ENCODE results near the gene CACNA2D4. TPM values are rescaled to one million over a fixed set of nuclear protein-coding genes. Genes with fewer than 3 reads are reported as not detected.

Gene CACNA2D4
- total RNA-seq, 1 donor from 2014 or later: not detected

DNA sequence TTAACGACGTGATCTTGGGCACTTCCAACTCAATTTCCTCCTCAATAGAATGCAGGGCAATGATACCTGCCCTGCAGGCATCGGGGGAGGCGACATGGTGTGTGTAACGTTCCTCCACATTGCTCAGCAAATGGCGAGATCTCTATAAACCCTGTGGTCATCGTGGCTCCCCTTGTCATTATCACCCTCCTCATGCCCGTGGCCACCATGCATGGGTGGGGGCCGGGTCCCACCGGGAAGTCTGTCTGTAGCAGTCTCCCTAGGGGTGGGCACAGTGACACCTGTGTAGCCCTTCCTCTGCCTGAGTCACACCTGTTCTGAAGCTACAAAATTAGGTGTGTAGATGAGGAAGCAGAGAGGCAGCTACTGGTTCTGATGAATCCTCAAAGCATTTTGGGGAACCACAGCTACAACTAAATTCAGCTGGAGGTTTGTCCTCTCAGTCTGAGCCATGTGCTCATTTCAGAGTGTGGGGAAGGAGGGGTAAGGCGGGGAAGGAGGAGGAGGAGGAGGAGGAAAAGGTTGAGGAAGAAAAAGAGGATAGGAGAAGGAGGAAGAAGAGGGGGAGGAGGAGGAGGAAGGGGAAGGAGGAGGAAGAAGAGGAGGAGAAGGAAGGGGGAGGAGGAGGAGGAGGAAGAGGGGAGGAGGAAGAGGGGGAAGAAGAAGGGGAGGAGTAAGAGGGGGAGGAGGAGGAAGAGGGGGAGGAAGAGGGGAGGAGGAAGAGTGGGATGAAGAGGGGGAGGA, 11.0 kb upstream of the CACNA2D4 start:
- H3K27ac Mint-ChIP-seq (ENCODE audit: unreplicated experiment): no peak overlapping the region
- peaks cover 22% of the 10 kb centered on the region for H3K4me1 Mint-ChIP-seq (ENCODE audit: low read depth, unreplicated experiment)
- peaks cover 13% of the 10 kb centered on the region for H3K27me3 Mint-ChIP-seq (ENCODE audit: unreplicated experiment)
- H3K4me3 Mint-ChIP-seq (ENCODE audit: unreplicated experiment): no peak overlapping the region
- no peak for DNase-seq
- TF ChIP-seq, protein P1, sequence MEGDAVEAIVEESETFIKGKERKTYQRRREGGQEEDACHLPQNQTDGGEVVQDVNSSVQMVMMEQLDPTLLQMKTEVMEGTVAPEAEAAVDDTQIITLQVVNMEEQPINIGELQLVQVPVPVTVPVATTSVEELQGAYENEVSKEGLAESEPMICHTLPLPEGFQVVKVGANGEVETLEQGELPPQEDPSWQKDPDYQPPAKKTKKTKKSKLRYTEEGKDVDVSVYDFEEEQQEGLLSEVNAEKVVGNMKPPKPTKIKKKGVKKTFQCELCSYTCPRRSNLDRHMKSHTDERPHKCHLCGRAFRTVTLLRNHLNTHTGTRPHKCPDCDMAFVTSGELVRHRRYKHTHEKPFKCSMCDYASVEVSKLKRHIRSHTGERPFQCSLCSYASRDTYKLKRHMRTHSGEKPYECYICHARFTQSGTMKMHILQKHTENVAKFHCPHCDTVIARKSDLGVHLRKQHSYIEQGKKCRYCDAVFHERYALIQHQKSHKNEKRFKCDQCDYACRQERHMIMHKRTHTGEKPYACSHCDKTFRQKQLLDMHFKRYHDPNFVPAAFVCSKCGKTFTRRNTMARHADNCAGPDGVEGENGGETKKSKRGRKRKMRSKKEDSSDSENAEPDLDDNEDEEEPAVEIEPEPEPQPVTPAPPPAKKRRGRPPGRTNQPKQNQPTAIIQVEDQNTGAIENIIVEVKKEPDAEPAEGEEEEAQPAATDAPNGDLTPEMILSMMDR (IDR thresholded peaks at IDR 0.05; ENCODE audit: partially characterized antibody, unreplicated experiment): no peak
- H3K36me3 Mint-ChIP-seq (ENCODE audit: unreplicated experiment): no peaks in the 10 kb centered on the region
- peaks cover 10% of the 10 kb centered on the region for H3K9me3 Mint-ChIP-seq (ENCODE audit: unreplicated experiment)

DNA sequence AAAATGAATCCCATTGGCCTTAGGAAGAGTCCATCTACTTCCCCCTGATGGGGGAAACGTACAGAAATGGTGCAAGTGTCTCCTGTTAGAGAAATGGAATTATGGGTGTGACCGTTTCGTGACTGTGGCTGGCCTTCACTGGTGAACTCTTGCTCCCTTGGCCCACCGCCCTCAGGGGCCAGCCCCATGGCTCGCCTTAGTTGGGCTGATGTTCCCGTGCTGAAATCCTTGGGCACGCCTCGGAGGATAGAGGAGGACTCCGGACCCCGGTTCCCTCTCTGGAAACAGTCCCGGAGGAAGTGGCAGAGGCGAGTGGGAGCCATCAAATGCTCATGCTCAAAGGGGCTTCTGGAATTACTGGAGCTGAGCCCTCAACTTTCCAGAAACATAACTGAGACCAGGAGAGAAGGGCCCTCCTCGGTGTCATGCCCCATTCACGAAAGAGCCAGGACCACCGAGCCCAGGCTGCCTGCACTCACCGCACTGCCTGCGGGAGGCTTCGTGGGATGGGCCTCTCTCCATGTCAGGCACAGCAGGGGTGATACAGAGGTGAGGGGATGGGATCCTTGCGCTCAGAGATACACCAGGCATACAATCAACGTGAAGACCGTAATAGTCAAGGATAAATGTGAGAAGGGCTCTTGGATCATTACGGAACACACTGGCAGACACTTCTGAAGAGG, 10.1 kb upstream of the CACNA2D4 start:
- Mint-ChIP-seq H3K9me3 (ENCODE audit: unreplicated experiment) (peaks cover 13% of the 10 kb centered on the region), H3K4me1 (ENCODE audit: low read depth, unreplicated experiment) (peaks cover 23% of the 10 kb centered on the region), H3K27ac (ENCODE audit: unreplicated experiment) (no peak overlapping the region), H3K36me3 (ENCODE audit: unreplicated experiment) (peaks cover under 1% of the 10 kb centered on the region), H3K27me3 (ENCODE audit: unreplicated experiment) (peaks cover 14% of the 10 kb centered on the region), H3K4me3 (ENCODE audit: unreplicated experiment) (no peak overlapping the region)
- TF ChIP-seq, protein P1 (IDR thresholded peaks at IDR 0.05; ENCODE audit: partially characterized antibody, unreplicated experiment): no peak
- DNase-seq: no peak

DNA sequence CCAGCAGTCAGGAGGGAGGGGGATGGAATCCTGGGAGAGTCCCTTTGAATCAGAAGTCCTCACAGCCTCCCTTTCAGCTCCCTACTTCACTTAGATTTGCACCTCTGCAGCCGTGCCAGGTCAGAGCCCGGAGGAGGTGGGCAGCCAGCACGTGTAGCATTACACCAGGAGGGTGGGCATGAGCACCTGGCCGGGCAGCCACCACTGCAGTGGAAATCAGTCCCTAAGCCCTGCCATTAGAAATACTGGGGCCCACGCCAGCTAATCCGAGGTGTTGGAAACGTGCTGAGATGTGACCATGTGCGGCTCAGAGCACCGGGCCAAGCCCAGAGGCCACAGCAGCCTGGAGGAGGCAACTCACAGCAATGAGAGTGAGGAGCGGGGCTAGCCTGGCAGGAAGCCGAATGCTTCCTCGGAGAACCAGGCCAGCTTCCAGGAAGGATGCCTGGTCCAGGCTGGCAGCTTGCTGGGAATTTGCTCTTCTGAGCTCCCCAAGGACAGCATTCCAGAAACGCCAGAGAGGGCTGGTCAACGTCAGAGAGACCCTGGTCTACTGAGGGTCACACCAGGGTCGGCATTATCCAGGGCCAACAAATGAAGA, 9.4 kb upstream of the CACNA2D4 start:
- Mint-ChIP-seq H3K4me3 (ENCODE audit: unreplicated experiment) (no peak overlapping the region), H3K27me3 (ENCODE audit: unreplicated experiment) (peaks cover 17% of the 10 kb centered on the region), H3K36me3 (ENCODE audit: unreplicated experiment) (peaks cover 5% of the 10 kb centered on the region), H3K9me3 (ENCODE audit: unreplicated experiment) (peaks cover 14% of the 10 kb centered on the region), H3K27ac (ENCODE audit: unreplicated experiment) (no peak overlapping the region), H3K4me1 (ENCODE audit: low read depth, unreplicated experiment) (peaks cover 22% of the 10 kb centered on the region)
- DNase-seq: no peak
- TF ChIP-seq, protein P1 (IDR thresholded peaks at IDR 0.05; ENCODE audit: partially characterized antibody, unreplicated experiment): no peak

DNA sequence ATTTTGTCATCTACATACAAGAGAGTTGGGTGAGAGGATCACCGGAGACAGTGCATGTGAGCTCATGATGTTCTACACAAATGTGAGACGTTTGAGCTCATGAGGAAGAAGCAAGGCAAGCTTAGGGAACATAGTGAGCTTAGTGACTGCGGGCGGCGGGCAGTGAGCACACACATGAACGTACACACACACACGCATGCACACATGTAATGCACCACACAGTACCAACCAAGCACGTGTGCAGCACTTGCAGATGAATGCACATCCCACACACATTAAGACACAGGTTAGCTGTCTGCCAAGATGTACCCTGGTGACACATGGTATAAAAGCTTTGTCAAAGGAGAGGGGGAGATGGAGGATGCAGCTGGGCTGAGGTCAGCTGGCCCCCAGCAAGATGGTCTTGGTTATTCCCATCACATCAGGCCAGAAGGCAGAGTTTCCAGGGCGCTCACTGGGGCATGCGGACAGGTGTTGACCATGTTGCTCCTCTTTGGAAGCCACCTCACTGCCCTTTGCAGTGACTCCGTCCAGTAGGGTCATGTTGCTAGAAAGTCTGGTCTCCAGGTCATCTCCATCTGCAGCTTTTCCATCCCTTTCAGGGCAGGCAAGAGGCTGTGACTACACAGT, 8.7 kb upstream of the CACNA2D4 start:
- no peak for DNase-seq
- Mint-ChIP-seq H3K36me3 (ENCODE audit: unreplicated experiment) (peaks cover 5% of the 10 kb centered on the region), H3K4me3 (ENCODE audit: unreplicated experiment) (no peak overlapping the region), H3K9me3 (ENCODE audit: unreplicated experiment) (peaks cover 16% of the 10 kb centered on the region), H3K4me1 (ENCODE audit: low read depth, unreplicated experiment) (peaks cover 18% of the 10 kb centered on the region), H3K27ac (ENCODE audit: unreplicated experiment) (no peak overlapping the region), H3K27me3 (ENCODE audit: unreplicated experiment) (peaks cover 14% of the 10 kb centered on the region)
- TF ChIP-seq, protein P1 (IDR thresholded peaks at IDR 0.05; ENCODE audit: partially characterized antibody, unreplicated experiment): no peak
